Type B pancreatic cell (in vitro differentiated cells): ENCODE measurements around the gene CPNE7. TPM values are rescaled to one million over a fixed set of nuclear protein-coding genes. Genes with fewer than 3 reads are reported as not detected.

ENCODE experiments used
- DNase-seq: peaks from one replicate; pipeline ENCODE4 v3.0.0; 2021; ENCODE audit warnings: mixed read lengths; ENCODE audit not compliant: unreplicated experiment; ENCODE audit errors: extremely low spot score
- H3K27ac Mint-ChIP-seq: 2 replicates; pipeline ENCODE4 v1.8.0; 2021; ENCODE audit warnings: mild to moderate bottlenecking, mixed read lengths
- H3K27me3 Mint-ChIP-seq: 2 replicates; pipeline ENCODE4 v1.8.0; 2021; ENCODE audit warnings: mixed read lengths
- H3K36me3 Mint-ChIP-seq: 2 replicates; pipeline ENCODE4 v1.8.0; 2021; ENCODE audit warnings: mixed read lengths
- H3K4me1 Mint-ChIP-seq: one replicate; pipeline ENCODE4 v1.8.0; 2021; ENCODE audit warnings: mixed read lengths; ENCODE audit not compliant: unreplicated experiment
- H3K4me3 Mint-ChIP-seq: 2 replicates; pipeline ENCODE4 v1.8.0; 2021; ENCODE audit warnings: mild to moderate bottlenecking, mixed read lengths
- H3K9me3 Mint-ChIP-seq: 2 replicates; pipeline ENCODE4 v1.8.0; 2021; ENCODE audit warnings: mixed read lengths
- total RNA-seq: library from RNA; stranded (reverse); gene quantifications from 2 replicates; pipeline ENCODE4 v1.2.1, GENCODE V29; 2021; ENCODE audit warnings: low replicate concordance
- TF ChIP-seq, protein P1 (sequence below): fragments of 200-600 bp; sonication (generic); conservative IDR thresholded peaks from 2 replicates; pipeline ENCODE4 v1.5.0; 2021; ENCODE audit warnings: antibody characterized with exemption, mild to moderate bottlenecking

CPNE7 gene
- total RNA-seq, 1 donor from 2014 or later, result 6.5 TPM

DNA sequence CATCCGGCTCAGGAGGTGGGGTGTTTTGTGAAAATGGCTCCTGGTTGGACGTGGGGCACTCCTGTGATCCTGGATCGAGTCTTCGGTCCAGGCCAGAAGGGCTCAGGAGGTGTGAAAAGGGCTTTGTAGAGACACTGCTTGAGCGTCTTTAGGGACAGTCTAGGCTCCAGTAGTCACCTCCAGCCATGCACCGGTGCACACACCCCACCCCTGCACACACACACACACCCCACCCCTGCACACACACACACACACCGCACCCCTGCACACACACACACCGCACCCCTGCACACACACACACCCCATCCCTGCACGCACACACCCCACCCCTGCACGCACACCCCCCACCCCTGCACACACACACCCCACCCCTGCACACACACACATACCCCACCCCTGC is 62.9 kb downstream of the CPNE7 start:
- TF ChIP-seq, protein P1, sequence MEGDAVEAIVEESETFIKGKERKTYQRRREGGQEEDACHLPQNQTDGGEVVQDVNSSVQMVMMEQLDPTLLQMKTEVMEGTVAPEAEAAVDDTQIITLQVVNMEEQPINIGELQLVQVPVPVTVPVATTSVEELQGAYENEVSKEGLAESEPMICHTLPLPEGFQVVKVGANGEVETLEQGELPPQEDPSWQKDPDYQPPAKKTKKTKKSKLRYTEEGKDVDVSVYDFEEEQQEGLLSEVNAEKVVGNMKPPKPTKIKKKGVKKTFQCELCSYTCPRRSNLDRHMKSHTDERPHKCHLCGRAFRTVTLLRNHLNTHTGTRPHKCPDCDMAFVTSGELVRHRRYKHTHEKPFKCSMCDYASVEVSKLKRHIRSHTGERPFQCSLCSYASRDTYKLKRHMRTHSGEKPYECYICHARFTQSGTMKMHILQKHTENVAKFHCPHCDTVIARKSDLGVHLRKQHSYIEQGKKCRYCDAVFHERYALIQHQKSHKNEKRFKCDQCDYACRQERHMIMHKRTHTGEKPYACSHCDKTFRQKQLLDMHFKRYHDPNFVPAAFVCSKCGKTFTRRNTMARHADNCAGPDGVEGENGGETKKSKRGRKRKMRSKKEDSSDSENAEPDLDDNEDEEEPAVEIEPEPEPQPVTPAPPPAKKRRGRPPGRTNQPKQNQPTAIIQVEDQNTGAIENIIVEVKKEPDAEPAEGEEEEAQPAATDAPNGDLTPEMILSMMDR, result no peak
- H3K27ac Mint-ChIP-seq, result no peak overlapping the region
- no peaks in the 10 kb centered on the region for H3K9me3 Mint-ChIP-seq
- no peaks in the 10 kb centered on the region for H3K36me3 Mint-ChIP-seq
- peaks cover 9% of the 10 kb centered on the region for H3K4me1 Mint-ChIP-seq
- H3K4me3 Mint-ChIP-seq, result no peak overlapping the region
- H3K27me3 Mint-ChIP-seq, result peaks cover 10% of the 10 kb centered on the region
- no peak for DNase-seq

DNA sequence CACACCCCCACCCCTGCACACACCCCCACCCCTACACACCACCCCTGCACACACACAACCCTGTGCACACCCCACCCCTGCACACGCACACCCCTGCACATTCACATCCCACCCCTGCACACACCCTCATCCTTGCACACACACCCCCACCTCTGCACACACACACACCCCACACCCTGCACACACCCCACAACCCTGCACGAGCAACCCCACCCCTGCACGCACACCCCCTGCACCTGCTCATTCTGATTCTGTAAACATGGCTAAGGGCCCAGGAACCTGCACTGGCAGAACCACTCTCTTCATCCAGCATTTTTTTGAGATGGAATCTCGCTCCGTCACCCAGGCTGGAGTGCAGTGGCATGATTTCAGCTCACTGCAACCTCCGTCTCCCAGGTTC is 63.8 kb downstream of the CPNE7 start:
- Mint-ChIP-seq H3K4me3 (no peak overlapping the region), H3K27me3 (peaks cover 7% of the 10 kb centered on the region), H3K36me3 (no peaks in the 10 kb centered on the region), H3K9me3 (no peaks in the 10 kb centered on the region), H3K27ac (no peak overlapping the region), H3K4me1 (peaks cover 9% of the 10 kb centered on the region)
- DNase-seq, result no peak
- TF ChIP-seq, protein P1, result no peak

DNA sequence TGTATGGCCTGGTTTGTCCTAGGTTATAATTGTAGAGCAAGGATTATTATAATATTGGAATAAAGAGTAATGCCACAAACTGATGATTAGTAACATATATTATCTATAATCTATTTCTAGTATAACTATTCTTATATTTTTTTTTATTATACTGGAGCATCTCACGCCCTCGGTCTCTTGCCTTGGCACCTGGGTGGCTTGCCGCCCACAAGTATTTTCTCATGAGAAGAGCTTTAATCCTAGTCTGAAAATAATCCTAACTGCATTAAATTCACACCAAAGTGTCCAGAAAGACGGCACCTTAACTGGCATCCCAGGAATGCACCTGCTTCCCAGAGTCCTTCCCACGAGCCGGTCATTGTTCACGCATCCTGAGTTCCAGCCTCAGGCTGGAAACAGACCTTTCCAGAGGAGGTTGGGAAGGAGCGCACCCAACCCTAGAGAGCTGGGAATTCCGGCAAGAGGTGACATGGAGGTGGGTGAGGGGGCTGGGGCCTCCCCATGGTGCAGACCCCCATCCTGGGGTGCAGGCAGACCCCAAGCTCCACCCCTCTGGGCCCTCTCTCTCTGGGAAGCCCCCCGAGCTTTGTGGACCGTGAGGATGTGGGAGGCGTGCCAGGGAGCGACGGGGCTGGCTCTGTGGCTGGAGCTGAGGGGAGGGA is 66.0 kb downstream of the CPNE7 start:
- H3K36me3 Mint-ChIP-seq, result no peaks in the 10 kb centered on the region
- peak overlapping the region; percentile 79 for H3K4me3 Mint-ChIP-seq

DNA sequence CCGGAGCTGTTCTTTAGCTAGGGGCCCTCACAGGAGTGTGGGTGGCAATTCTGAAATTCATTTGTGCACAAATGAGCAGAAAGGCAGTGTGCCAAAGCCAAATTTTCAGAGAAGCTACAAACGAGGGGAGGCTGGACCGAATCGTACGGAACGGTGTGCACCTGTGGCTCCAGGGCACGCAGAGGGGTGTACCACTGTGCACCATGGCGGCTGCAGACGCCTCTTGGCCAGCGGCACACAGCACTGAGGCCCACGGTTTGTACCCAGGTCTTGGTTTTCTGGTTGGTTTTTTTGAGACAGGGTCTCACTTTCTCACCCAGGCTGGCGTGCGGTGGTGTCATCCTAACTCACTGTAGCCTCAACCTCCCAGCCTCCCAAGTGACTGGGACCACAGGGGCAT is 67.0 kb downstream of the CPNE7 start:
- H3K9me3 Mint-ChIP-seq, result no peaks in the 10 kb centered on the region
- DNase-seq, result no peak
- TF ChIP-seq, protein P1, result no peak
- H3K4me3 Mint-ChIP-seq, result no peak overlapping the region
- no peaks in the 10 kb centered on the region for H3K36me3 Mint-ChIP-seq
- no peak overlapping the region for H3K27ac Mint-ChIP-seq
- peaks cover 9% of the 10 kb centered on the region for H3K4me1 Mint-ChIP-seq
- no peaks in the 10 kb centered on the region for H3K27me3 Mint-ChIP-seq

More for the DNA sequence above, 66.0 kb downstream of the CPNE7 start:
- TF ChIP-seq, protein P1, result no peak
- no peaks in the 10 kb centered on the region for H3K27me3 Mint-ChIP-seq
- peaks cover 9% of the 10 kb centered on the region for H3K4me1 Mint-ChIP-seq
- no peaks in the 10 kb centered on the region for H3K9me3 Mint-ChIP-seq
- H3K27ac Mint-ChIP-seq, result no peak overlapping the region
- no peak for DNase-seq

DNA sequence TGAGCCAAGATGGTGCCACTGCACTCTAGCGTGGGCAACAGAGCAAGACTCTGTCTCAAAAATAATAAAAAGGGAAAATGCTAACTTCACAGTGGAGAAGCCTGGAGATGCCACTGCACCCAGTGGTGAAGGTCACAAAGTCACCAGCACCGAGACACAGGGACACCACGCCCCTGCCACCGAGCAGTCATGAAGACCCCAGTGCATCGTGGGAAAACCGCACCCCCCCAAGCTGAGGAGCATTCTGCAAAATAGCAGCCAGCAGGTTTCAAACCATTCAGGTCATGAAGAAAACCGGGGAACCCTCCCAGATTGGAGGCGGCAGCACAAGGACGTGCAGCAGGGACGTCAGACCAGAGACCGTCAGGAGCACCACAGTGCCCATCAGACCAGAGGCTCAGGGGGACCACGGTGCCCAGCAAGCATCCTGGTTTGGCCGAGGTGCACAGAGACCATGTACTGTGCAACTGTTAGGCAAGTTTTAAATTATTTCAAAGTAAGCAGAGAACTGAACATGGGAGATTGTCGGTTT is 68.3 kb downstream of the CPNE7 start:
- DNase-seq, result no peak
- Mint-ChIP-seq H3K4me3 (no peak overlapping the region), H3K36me3 (no peaks in the 10 kb centered on the region), H3K9me3 (no peaks in the 10 kb centered on the region), H3K27me3 (no peaks in the 10 kb centered on the region), H3K4me1 (peaks cover 9% of the 10 kb centered on the region), H3K27ac (no peak overlapping the region)
- TF ChIP-seq, protein P1, result no peak
